Right forelimb (tissue), 1 donor: ENCODE measurements around the gene PANK4.

ENCODE experiments used
- DNase-seq: peaks from one replicate; pipeline ENCODE4 v3.0.0-alpha.2; 2018

Gene PANK4

GRCh38 chr1:2508751-2509150, 17.6 kb downstream of the PANK4 start:
- DNase-seq, result no peak

DNA sequence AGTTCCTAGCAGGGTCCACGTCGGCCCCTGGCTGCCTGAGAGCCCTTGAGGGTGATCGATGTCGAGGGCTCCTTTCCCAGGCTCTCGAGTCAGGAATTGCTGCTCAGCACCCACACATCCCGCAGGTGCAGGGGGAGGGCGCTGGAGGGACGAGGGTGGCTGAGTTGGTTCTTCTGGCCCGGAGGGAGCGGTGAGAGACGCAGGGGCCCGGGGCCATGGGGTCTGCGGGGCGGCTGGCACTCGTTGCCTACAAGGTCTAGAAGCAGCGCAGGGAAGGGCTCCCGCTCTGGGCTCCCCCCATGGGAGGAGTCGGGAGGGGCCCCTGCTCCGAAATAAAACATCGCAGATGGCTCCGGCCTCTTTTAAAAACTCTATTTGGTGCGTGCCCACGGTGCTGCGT, 18.2 kb downstream of the PANK4 start:
- DNase-seq, result no peak

GRCh38 chr1:2507744-2508155, 18.6 kb downstream of the PANK4 start:
- no peak for DNase-seq

GRCh38 chr1:2506901-2507565, 19.4 kb downstream of the PANK4 start:
- no peak for DNase-seq

- no peak for DNase-seq
Measured at GRCh38 chr1:2506007-2506860, 20.2 kb downstream of the PANK4 start.

- no peak for DNase-seq
Measured at GRCh38 chr1:2505461-2505994, 20.9 kb downstream of the PANK4 start.

GRCh38 chr1:2504949-2505272, 21.5 kb downstream of the PANK4 start:
- no peak for DNase-seq

- no peak for DNase-seq
Measured at GRCh38 chr1:2504225-2504948, 22.0 kb downstream of the PANK4 start.

GRCh38 chr1:2503554-2504224, 22.7 kb downstream of the PANK4 start:
- DNase-seq, result no peak

DNA sequence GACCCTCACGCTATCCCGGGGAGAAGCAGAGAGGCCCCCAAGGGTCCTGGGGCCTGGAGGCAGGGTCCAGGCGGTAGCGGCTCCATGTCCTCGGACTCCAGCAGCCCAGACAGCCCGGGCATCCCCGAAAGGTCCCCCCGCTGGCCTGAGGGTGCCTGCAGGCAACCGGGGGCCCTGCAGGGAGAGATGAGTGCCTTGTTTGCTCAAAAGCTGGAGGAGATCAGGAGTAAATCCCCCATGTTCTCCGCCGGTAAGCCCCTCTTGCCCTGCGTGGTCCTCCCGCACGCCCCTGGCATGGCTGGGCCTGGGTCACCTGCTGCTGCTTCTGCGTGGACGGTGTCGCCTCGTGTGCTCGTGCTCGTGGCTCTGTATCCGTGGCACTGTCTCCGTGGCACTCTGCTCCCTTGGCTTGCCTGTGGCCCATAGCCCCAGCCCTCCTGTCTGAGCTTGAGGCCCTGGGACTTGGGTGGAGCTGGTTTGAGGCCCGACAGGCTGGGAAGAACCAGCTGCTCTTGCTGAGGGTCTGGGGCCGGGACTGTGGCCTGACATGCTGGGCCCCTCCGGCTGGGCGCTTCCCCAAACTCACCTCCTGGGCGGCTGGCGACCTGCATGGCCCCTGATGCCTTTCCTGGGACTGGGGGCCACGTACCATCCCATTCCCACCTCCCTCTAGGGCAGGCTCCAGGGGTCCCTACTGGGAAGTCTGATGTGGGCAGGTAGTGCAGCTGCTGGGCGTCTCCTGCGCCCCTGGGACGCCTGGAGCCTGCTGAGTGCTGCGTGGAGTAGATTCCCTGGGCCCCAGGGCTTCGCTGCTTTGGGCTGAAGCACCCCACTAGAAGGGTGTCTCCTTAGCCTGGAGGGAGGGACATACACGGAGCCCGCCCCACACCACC, 23.5 kb downstream of the PANK4 start:
- DNase-seq, result no peak

DNA sequence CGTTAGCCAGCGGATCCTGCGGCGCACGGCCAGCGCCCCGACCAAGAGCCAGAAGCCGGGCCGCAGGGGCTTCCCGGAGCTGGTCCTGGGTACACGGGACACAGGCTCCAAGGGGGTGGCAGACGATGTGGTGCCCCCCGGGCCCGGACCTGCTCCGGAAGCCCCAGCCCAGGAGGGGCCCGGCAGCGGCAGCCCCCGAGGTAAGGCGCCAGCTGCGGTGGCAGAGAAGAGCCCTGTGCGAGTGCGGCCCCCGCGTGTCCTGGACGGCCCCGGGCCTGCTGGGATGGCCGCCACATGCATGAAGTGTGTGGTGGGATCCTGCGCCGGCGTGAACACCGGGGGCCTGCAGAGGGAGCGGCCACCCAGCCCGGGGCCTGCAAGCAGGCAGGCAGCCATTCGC, 24.2 kb downstream of the PANK4 start:
- DNase-seq, result no peak

GRCh38 chr1:2501820-2502119, 24.6 kb downstream of the PANK4 start:
- DNase-seq, result no peak

GRCh38 chr1:2501041-2501819, 25.2 kb downstream of the PANK4 start:
- DNase-seq, result peak; percentile 68

- DNase-seq, result no peak
Measured at GRCh38 chr1:2499986-2500596, 26.3 kb downstream of the PANK4 start.

- DNase-seq, result no peak
Measured at GRCh38 chr1:2499260-2499659, 27.1 kb downstream of the PANK4 start.

DNA sequence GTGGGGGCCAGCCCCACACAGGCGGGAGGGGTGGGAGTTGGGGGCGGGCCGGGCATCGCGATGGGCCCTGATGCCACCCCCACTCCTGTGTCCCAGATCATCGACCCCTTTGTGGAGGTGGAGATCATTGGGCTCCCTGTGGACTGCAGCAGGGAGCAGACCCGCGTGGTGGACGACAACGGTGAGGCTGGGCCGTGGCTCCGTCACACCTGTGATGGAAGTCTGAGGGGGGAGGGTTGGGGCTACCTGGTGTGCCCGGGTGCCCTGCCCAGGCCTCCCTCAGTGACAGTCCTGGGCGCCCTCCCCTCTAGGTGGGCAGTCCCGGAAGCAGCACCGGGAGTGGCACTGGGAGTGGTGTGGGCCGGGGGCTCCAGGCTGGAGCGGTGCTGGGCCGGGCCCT, 27.7 kb downstream of the PANK4 start:
- no peak for DNase-seq

DNA sequence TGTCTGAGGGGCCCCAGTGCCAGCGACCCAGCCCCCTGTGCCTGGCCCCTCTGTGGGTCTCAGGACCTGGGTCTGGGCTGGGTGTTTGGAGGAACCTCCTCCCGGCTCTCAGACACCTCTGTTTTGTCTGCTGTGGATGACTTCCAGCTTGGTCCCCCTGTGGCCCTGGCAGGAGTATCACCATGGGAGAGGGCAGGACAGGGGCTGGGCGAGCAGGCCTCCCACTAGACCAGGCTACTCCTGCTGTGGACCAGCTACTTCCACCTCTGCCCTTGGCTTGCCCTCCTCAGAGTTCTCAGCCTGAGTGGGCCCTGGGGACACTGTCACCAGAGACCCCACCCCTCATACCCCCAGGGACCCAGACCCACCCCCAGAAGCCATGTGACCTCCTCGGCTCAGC, 28.5 kb downstream of the PANK4 start:
- no peak for DNase-seq

DNA sequence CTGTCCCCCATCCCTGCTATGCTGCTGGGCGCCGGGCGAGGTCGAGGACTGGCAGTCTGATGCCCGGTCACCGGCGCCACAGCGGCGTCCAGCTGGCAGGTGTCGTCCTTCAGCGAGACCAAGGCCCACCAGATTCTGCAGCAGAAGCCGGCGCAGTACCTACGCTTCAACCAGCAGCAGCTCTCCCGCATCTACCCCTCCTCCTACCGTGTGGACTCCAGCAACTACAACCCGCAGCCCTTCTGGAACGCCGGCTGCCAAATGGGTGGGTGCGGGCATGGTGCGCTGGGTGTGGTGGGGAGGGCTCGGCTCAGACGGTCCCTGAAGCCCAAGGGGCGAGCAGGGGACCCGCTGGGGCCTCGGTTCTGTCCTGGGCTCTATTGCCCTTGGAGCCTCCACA, 29.6 kb downstream of the PANK4 start:
- DNase-seq, result no peak

DNA sequence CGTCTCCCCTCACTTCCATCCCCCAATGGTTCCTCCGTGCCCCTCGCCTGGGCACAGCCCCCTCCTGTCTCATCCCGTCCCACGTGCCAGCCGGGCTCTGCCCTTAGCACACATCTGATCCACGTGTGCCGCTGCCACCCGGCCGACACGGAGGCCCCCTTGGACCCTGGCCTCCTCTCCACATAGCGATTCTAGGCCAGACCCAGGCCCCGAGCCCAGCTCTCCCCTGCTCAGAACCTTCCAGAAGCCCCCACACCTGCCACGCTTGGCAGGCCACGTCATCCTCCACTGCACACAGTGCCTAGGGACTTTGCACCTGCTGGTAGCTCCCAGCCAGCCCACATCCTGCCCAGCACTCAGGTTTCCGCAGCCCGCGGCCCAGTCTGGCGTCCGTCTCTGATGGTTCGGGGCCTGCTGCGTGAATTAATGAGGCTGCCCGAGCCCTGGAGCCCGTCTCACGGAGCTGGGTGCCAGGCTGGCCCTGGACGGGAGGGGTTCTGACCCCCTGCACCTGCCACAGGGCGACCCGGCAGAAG, 30.2 kb downstream of the PANK4 start:
- no peak for DNase-seq

GRCh38 chr1:2495546-2495945, 30.9 kb downstream of the PANK4 start:
- no peak for DNase-seq

DNA sequence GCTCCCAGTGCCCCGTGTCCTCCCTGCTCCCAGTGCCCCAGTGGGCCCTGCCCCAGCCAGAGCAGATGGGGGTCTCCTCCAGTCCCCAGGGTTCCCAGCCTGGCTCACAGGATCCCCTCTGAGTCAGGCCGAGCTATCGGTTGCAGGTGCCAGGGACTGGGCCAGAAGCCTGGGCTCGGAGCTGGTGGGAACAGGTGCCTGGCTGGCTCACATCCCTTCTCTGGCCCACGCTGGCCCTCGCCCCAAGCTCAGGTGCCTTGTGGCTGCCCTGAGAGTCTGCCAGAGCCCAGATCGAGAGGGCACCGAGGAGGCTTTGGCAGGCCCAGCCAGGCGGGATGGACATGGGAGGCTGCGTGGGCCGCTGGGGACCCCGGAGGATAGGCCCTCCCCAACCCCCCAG, 31.4 kb downstream of the PANK4 start:
- no peak for DNase-seq
